GM18517 (cell line): ENCODE results near the gene MUC7.
A peak's percentile ranks its signal among the peaks of the same experiment; 100 is the strongest.
"Not testable (repeated sequence)": the region's sequence is repeated elsewhere in the genome, so short reads cannot be mapped to it uniquely, and the experiment has no call there.

ENCODE experiments used
- ATAC-seq: cut with Tn5 transposase; IDR thresholded peaks from one replicate; pipeline ENCODE4 v1.9.1; 2021; ENCODE audit warnings: mild to moderate bottlenecking, moderate library complexity; ENCODE audit not compliant: unreplicated experiment

Gene MUC7

DNA sequence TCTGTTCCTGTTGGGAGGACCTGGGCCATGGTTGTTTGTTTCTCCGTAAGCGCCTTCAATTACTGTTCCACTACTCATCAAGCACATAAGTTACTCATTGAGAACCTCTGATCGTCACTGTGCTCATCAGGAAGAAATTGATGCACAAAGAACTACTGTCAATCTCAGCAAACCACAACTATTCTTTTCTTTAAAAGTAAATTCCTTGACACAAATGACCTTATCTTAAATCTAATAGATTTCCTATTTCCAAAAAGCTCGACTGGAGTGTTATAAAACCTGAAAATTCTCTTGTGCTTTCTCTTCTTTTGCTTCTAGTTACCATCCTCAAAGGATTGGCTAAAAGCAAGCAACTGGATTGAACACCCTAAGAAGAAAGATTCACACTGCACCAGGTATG, at the start of gene MUC7:
Gene MUC7, plus strand, starts transcription at position 301 of the 400 bp plus-strand sequence. CDS start 1,825 bp downstream, outside the sequence.
- ATAC-seq: no peak

DNA sequence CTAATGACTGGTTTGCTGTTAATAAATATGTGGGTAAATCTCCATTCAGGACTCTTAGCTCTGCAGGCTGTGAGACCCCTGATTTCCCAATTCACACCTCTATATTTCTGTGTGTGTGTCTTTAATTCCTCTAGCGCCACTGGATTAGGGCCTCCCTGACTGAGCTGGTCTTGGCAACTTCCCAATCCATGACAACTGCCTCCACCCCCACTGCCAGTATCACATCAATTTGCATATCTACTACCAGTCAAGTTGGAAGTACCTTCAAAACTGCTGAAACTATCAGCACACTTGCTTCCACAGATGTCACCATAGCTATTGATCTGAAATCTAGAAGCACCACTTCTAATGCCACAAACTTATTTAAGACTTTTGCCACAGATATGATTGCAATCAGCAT, 46.7 kb upstream of the MUC7 start:
- ATAC-seq: no peak

DNA sequence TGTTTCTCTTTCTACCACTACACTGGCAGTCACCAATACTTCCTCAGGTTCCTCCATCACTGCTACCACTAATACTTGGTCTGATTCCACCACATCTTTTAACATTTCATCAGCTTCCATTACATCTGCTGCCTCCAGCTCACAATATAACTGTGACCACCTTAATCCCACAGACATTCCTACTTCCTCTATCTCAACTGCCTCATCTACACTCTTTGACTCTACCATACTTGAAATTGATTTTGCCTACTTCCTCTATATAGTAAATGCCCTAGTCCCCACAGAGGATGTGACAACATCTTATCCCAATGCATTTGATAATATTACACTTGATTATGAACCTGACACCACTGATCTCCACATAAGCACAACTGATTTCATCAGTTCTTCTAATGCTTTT, 45.2 kb upstream of the MUC7 start:
- no peak for ATAC-seq

DNA sequence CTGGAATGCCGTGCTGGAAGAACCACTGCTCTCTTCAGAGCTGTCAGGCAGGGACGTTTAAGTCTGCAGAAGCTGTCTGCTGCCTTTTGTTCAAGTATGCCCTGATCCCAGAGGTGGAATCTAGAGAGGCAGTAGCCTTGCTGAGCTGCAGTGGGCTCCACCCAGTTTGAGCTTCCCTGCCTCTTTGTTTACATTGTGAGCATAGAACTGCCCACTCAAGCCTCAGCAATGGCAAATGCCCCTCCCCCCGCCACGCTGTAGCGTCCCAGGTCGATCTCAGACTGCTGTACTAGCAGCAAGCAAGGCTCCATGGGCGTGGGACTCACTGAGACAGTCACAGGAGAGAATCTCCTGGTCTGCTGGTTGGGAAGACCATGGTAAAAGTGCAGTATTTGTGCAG, 34.8 kb upstream of the MUC7 start:
- ATAC-seq: no peak

DNA sequence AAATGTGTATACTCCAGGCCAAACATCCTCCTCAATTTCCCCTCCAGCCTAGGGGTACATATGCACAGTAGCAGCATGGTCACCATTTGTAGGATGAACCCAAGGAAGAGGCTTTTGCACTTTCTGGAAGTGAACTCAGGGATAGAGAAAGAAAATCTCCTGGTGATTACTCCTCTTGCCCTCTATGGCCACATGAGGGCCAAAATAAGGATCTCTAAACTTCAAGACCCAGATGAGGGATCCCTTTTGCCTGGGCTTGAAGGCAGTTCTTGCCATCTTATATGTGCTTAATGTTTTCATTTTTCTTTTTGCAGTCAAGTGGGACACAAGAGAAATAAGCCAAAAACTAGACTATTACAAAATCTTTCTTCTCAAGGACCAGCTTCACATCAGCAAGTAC, 29.5 kb upstream of the MUC7 start:
- ATAC-seq: no peak

DNA sequence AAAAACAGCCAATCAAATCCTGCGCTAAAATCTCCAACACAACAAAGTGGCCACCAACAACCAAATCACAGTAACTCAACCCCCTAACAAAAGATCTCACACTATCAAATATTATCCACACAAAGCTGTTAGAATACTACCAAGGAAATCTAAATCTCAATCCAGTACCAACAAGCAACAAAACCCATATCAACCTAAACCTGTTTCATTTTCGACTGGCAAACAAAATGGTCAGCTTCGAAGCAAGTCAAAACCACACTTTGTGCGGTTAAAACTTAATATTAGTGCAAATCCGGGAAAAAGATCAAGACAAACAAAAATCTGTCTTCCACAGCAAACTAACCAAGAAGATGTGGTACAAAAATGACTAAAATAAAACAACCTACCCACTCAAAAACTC, 28.7 kb upstream of the MUC7 start:
- no peak for ATAC-seq

DNA sequence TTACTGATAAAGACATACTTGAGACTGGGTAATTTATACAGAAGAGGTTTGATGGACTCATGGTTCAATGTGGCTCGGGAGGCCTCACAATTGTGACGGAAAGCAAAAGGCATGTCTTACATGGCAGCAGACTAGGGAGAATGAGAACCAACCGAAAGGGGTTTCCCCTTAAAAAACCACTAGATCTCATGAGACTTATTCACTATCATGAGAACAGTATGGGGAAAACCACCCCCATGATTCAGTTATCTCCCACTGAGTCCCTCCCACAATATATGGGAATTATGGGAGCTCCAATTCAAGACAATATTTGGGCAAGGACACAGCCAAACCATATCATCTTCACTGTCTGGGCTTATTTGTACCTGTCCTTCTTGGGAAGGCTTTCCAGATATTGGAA, 22.8 kb upstream of the MUC7 start:
- peak; percentile 53 for ATAC-seq

DNA sequence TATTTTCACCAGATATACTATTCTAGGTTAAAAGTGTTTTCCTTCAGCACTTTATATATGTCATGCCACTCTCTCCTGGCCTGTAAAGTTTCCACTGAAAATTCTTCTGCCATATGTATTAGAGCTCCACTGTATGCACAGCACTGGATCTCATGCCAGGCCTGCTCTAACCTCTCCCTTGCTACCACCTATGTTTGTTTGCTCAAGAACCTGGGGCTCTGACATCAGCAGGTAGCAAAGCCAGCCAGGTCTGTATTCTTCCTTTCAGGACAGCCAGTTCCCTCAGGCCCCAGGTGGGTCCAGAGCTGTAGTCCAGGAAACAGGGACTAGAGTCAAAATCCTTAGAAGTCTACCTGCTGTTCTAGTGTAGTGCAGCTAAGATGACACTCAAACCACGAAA, 19.1 kb upstream of the MUC7 start:
- no peak for ATAC-seq

DNA sequence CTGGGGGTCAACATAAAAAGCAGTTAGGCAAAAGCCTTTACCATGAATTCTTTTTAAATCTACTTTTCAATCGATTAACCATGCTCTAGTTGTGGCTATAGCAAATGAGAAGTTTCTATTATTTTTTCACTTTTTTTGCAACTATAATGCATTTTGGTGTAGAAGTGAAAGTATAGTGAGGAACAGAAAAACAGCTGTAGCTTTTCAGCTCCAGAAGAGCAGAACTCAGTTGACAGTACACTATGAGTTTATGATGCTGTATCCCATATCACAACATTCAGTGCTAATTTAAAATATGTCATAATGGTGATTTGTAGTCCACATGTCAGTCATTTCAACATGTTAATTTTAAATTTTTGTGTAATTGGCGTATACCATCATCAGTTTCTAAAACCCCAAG, 8.7 kb upstream of the MUC7 start:
- no peak for ATAC-seq

DNA sequence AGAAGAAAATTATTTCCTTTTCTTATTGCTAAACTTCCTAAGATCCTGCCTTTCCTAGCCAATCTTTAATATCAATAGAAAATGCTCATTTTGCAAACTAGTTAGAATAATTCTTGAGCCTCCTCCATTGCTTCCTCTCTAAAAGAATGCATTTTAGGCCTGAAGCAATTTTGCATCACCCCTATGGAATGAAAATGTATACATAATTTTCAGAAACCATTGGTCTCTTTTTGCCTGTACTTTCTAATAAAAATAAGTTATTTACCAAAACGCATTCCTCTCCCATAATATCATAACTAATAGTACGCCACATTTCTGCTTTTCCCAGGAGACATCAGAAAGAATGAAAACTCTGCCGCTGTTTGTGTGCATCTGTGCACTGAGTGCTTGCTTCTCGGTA, 1.7 kb downstream of the MUC7 start:
- ATAC-seq: no peak

DNA sequence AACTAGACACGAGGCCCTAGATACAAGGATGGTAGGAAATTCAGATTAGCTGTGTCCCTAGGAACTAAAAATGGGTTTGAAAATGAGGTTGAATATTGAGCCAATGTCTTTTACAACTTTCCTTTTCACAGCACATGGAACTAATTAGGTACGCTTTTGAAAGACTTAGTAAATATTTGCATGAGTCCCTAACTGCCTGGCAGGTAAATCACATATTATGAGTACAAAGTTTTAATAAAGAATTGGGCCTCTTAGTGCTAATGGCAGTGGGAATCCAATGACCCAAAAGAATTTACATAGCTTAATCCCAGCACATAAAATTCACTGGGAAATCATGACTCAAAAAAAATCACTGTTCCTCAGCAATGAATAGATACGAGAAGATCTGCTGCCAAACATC, 16.8 kb downstream of the MUC7 start:
- ATAC-seq: no peak

DNA sequence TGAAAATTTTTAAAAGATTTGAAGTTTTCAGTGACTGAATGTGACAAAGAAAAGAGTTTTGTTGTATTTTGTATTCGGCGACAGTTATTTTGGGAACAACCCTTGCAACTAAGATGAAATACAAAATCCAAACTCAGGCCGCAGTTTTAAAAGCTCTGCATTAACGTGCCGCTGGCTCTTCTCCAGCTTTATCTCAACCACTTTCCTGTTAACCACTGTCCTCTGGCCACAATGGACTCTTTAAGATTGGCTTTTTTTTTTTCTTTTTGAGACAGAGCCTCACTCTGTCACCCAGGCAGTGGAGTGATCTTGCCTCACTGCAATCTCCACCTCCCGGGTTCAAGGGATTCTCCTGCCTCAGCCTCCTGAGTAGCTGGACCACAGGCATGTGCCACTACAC, 24.2 kb downstream of the MUC7 start:
- no peak for ATAC-seq

DNA sequence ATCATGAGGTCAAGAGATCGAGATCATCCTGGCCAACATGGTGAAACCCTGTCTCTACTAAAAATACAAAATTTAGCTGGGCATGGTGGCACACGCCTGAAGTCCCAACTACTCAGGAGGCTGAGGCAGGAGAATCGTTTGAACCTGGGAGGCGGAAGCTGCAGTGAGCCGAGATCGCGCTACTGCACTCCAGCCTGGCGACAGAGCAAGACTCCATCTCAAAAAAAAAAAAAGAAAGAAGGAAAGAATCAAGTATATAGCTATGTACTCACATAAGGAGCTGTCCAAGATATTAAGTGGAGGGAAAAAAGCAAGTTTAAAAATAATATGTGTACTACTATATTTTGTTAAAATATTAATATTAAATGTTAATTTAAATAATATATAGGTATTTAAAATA, 29.8 kb downstream of the MUC7 start:
- not testable (repeated sequence) for ATAC-seq

DNA sequence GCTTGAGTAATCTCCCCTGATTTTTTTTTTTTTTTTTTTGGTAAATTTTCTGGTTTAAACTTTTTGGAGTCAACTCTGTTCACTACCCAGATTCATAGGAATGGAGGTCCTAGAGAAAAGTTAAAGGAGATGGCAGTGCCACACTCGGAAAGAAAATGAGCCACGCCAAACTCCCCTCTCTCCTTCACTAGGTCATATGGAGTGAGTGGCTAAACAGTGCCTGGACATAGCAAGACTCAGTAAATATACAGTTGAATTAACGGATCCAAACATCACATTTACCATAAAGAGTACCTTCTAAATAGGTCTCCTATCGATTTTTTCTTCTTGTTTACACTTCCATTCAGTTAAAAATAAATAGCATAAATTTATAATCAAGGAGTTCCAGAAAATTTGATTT, 32.7 kb downstream of the MUC7 start:
- no peak for ATAC-seq

DNA sequence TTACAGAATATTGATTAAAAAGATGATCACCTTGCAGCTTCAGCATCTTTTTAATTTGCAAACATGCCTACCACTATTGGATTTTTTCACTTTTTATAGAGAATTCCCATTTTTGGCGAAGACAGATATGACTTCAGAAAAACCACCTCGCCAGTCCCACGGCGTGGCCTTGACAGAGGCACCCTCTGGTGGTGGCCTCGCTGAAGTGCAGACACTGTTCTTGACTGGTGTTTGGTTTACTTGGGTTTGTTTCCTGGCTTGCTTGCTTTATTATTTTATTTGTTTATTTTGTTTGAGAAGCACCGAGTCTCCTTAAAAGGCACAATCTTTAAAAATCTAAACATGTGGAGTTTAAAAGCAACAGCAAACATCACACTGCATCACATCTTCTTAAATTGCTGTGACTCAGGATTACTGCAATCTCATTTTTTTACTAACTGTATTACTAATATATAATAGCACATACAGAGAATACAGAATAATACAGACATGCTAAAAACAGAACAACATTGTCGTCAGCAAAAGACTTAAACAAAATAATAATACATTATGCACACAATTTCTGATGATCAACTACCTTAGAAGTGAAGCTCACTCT, 33.3 kb downstream of the MUC7 start:
- ATAC-seq: peak; percentile 91

DNA sequence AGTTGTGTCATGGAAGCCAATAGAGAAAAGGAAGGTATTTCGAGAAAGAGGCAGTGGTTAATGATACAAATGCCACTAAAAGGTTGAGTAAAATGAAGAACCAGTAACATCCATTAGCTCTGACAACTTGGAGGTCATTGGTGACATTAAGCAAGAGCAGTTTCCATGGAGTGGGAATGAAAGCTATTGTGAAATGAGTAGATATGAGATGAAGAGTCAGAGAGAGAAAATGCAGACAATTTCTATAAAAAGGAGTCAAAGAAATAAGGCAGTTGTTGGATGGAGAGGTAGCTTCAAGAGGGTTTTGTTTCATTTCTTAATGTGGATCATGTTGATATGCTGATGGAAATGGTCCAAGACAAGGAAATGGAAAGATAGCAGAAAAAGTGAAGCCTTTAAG, 36.8 kb downstream of the MUC7 start:
- ATAC-seq: no peak

DNA sequence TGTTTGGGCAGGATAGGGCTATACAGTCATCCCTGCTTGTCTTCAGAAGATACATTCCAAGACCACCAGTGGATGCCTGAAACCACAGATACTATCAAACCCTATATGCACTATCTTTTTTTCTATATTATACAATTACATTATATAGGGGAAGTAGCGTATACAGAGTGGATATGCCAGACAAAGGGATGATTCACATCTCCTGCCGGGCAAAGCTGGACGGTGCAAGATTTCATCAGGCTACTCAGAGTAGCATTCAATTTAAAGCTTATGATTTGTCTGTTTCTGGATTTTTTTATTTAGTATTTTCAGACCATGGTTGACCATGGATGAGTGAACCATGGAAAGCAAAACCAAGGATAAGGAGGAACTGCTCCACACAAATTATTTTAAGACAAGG, 39.4 kb downstream of the MUC7 start:
- no peak for ATAC-seq

DNA sequence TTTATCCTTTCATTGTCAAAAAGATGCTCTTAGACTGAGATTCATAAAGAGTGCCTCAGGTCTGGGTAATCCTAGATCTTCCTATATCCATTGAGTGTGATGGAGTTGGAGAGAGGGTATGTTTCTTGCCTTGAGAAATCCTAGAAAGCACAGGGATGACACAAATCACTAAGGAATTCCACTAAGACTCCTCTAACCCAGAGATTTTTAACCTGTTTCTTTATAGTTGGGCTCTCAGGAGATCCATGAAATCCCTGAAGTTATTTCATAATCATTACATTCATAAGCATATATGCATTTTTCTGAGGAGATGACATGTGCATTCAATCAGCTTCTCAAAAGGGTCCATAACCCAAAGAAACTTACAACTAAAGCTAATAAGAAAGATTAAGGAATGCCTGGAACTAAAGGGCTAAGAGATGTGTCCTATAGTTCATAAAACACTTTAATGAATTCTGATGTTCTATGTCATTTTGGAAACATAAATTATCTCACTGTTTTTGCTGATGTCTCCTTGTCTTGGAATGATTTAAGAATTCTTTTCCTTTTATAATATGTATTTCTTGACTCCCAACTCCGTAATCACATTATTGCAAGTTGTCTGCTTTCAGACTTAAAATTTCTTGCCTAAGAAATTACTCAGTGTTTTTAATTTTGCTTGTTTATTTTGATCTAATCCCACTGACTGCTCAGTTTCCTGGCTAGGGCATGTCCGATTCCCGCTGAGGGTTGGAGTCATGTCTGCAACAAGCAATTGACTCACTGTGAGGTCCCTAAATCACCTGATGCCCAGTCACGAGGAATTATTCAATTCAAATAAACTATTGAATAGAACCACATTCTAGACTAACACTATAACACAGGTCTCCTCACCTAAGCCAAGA, 43.6 kb downstream of the MUC7 start:
- no peak for ATAC-seq

DNA sequence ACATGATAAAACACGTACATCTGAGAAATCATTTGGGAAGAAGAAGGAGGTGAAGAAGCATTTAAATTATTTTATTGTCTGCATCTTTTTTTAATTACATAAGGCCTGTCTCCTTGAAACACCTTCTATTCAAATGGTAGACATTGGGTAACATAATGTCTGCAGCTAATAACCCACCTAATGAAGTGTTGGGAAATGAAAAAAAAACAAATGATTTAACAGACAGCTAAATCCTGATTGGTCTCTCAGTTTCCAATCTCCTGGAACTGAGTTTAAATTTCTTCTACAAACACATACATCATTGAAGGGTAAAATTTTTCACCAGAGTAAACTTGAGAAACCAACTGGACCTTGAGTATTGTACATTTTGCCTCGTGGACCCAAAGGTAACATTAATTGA, 46.3 kb downstream of the MUC7 start, which contains the start of gene AMTN:
Gene AMTN, plus strand, starts transcription at position 301 of the 400 bp plus-strand sequence. CDS start 209 bp downstream, outside the sequence.
- ATAC-seq: no peak

DNA sequence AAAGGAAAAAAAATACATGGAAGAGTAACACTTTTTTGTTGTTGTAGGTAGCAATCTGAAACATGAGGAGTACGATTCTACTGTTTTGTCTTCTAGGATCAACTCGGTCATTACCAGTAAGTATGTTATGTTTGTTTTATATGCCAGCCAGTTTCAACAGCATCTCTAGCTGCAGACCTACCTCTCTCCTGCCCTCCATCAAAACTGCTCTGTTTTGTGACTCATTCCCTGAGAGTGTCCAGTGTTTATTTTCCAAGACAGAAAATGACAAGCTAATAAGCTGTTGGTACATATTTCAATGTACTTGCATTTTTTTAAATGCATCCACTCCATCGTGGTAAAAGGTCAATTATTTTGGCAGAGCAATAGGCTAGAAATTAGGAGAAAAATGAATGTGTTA, 46.7 kb downstream of the MUC7 start:
- ATAC-seq: no peak

DNA sequence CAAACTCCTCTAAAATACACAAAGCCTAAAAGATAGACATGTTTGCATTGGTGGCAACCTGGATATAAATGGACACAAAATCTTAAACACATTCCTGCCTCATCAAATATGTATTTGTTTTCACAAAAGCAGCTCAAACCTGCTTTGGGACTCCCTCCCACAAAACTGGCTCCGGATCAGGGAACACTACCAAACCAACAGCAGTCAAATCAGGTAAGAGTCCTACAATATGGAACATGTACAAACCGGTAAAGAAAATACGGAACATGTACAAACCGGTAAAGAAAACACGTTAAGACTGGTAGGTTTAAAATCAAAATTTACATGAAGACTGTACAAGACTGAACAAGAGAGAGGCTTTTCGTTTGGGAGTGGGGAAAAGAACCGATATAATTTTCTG, 50.6 kb downstream of the MUC7 start:
- ATAC-seq: no peak

DNA sequence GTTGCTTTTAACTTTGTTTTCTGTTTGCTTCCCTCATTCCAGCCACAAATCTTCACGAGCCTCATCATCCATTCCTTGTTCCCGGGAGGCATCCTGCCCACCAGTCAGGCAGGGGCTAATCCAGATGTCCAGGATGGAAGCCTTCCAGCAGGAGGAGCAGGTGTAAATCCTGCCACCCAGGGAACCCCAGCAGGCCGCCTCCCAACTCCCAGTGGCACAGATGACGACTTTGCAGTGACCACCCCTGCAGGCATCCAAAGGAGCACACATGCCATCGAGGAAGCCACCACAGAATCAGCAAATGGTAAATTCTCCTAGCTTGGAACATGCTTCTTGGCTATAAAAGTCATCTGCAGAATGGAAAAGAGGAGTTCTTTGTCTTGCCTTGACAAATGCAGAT, 59.0 kb downstream of the MUC7 start:
- no peak for ATAC-seq
